Measurements from ENCODE around the gene EFNB2.

DNA sequence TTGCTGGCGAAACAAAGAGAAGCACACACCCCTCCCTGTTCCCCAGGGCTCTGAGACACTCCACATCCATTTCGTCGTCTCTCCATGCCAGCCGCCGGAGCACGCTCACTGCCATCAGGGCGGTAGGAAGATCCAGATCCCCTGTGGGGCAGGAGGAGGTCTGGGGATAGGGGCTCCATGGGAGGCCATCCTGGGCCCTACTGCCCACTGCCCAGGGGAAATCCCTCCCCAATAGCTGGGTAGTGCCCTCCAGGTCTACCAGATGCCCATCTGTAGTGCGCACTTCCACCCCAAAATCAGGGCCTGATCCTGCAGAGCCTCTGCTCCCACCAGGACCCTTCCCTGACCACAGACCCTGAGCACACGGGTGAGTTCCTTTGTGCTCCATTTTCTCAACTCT lies 80.3 kb downstream of the EFNB2 start:
- TF ChIP-seq, protein P1, sequence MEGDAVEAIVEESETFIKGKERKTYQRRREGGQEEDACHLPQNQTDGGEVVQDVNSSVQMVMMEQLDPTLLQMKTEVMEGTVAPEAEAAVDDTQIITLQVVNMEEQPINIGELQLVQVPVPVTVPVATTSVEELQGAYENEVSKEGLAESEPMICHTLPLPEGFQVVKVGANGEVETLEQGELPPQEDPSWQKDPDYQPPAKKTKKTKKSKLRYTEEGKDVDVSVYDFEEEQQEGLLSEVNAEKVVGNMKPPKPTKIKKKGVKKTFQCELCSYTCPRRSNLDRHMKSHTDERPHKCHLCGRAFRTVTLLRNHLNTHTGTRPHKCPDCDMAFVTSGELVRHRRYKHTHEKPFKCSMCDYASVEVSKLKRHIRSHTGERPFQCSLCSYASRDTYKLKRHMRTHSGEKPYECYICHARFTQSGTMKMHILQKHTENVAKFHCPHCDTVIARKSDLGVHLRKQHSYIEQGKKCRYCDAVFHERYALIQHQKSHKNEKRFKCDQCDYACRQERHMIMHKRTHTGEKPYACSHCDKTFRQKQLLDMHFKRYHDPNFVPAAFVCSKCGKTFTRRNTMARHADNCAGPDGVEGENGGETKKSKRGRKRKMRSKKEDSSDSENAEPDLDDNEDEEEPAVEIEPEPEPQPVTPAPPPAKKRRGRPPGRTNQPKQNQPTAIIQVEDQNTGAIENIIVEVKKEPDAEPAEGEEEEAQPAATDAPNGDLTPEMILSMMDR (IDR thresholded peaks at IDR 0.05; ENCODE audit: low read length): no peak
- no peak for TF ChIP-seq EZH2 (optimal IDR thresholded peaks at IDR 0.05; ENCODE audit: low read depth, low read length)

Data from MM.1S (cell line).